SK-N-SH (cell line): ENCODE measurements around the gene ANGPTL4. TPM values are rescaled to one million over a fixed set of nuclear protein-coding genes. Genes with fewer than 3 reads are reported as not detected.

ENCODE experiments used
- CTCF ChIA-PET: fragments of 300-600, 350-600 bp; formaldehyde crosslinking; extraction: SDS; loops from one replicate; lab custom pipeline; 2021; lab: Yijun Ruan, JAX
- POLR2A ChIA-PET: fragments of 350-600 bp; sonication (Branson Sonifier 250); formaldehyde crosslinking; extraction: SDS; loops from one replicate; lab custom pipeline; 2020; ENCODE audit warnings: antibody characterized with exemption, inconsistent platforms; lab: Yijun Ruan, JAX
- DNase-seq: peaks from one replicate; pipeline ENCODE4 v3.0.0; 2012
- H2AFZ ChIP-seq: fragments of 200-600 bp; sonication (generic); 2 replicates; pipeline ENCODE4 v1.8.1; 2016; ENCODE audit warnings: antibody characterized with exemption, mild to moderate bottlenecking, low read depth
- H3F3A ChIP-seq: fragments of 200-600 bp; sonication (generic); replicated peaks from 2 replicates; pipeline ENCODE3; 2016; ENCODE audit warnings: antibody characterized with exemption, mild to moderate bottlenecking; ENCODE audit not compliant: insufficient read depth
- H3K27ac ChIP-seq, 2 experiments: fragments of 200-500 bp in 1 of 2; fragments of 200-600 bp in 1 of 2; sonication (Bioruptor generic) in 1 of 2; sonication (generic), shearing (Covaris generic) in 1 of 2; 2 replicates each; pipeline versions ENCODE4 v1.5.1 to v1.6.1; 2014 to 2016; ENCODE audit warnings: low read depth in 2 of 2, inconsistent platforms in 1 of 2, low read length in 1 of 2, mild to moderate bottlenecking in 1 of 2, mixed read lengths in 1 of 2
- H3K27me3 ChIP-seq: fragments of 200-600 bp; sonication (generic), shearing (Covaris generic); 2 replicates; pipeline ENCODE4 v1.6.1; 2016; ENCODE audit warnings: mixed run types; ENCODE audit not compliant: insufficient read depth
- H3K36me3 ChIP-seq, 2 experiments: fragments of 200-500 bp in 1 of 2; fragments of 200-600 bp in 1 of 2; sonication (Bioruptor generic) in 1 of 2; sonication (generic) in 1 of 2; replicated peaks in 1 of 2; 2 replicates each; pipeline versions ENCODE3 to v1.5.1; 2014 to 2016; ENCODE audit warnings: low read length in 1 of 2, mild to moderate bottlenecking in 1 of 2; ENCODE audit not compliant: insufficient read depth in 2 of 2, control insufficient read depth in 1 of 2
- H3K4me1 ChIP-seq, 2 experiments: fragments of 200-500 bp in 1 of 2; fragments of 200-600 bp in 1 of 2; sonication (Bioruptor generic) in 1 of 2; sonication (generic), shearing (Covaris generic) in 1 of 2; 2 replicates each; pipeline versions ENCODE4 v1.5.1 to v1.6.1; 2014 to 2016; ENCODE audit warnings: low read depth in 1 of 2, low read length in 1 of 2, mixed run types in 1 of 2; ENCODE audit not compliant: insufficient read depth in 2 of 2, control insufficient read depth in 1 of 2
- H3K4me2 ChIP-seq: fragments of 200-600 bp; sonication (generic), shearing (Covaris generic); 2 replicates; pipeline ENCODE4 v1.6.1; 2017; ENCODE audit warnings: mixed run types
- H3K4me3 ChIP-seq, 2 experiments: fragments of 200-500 bp in 1 of 2; fragments of 200-600 bp in 1 of 2; sonication (Bioruptor generic) in 1 of 2; sonication (generic), shearing (Covaris generic) in 1 of 2; 2 replicates each; pipeline versions ENCODE4 v1.5.1 to v1.8.1; 2014 to 2016; ENCODE audit warnings: low read depth in 2 of 2, inconsistent platforms in 1 of 2, low read length in 1 of 2, mild to moderate bottlenecking in 1 of 2, mixed read lengths in 1 of 2, moderate library complexity in 1 of 2
- H3K79me2 ChIP-seq: fragments of 200-600 bp; sonication (generic); 2 replicates; pipeline ENCODE4 v1.8.1; 2017; ENCODE audit warnings: mild to moderate bottlenecking; ENCODE audit not compliant: insufficient read depth
- H3K9ac ChIP-seq: fragments of 200-600 bp; sonication (generic); 2 replicates; pipeline ENCODE4 v1.6.1; 2017; ENCODE audit warnings: mixed run types
- H3K9me2 ChIP-seq: fragments of 200-600 bp; sonication (generic); 2 replicates; pipeline ENCODE4 v1.6.1; 2017; ENCODE audit warnings: mixed run types
- H3K9me3 ChIP-seq: fragments of 200-600 bp; sonication (generic); 2 replicates; pipeline ENCODE4 v1.6.1; 2017; ENCODE audit warnings: mixed run types, mild to moderate bottlenecking, moderate library complexity
- H4K20me1 ChIP-seq: fragments of 200-600 bp; sonication (generic); 2 replicates; pipeline ENCODE4 v1.6.1; 2017; ENCODE audit warnings: mild to moderate bottlenecking, mixed run types; ENCODE audit not compliant: insufficient read depth
- EZH2phosphoT487 ChIP-seq: fragments of 200-600 bp; sonication (generic); IDR thresholded peaks from 2 replicates; pipeline ENCODE4 v1.6.1; 2017; ENCODE audit warnings: low read depth, mixed run types, mild to moderate bottlenecking, antibody characterized with exemption, moderate library complexity, borderline replicate concordance
- FOXJ3 ChIP-seq: sonication (generic); formaldehyde crosslinking; IDR thresholded peaks from 2 replicates; pipeline ENCODE4 v1.5.1; 2020; ENCODE audit warnings: mild to moderate bottlenecking, missing genetic modification reagents
- JUND ChIP-seq: IDR thresholded peaks from 2 replicates; pipeline ENCODE4 v1.4.0; 2012
- MEF2A ChIP-seq: IDR thresholded peaks from 2 replicates; pipeline ENCODE4 v1.4.0; 2012; ENCODE audit warnings: low read depth, borderline replicate concordance
- NFIC ChIP-seq: IDR thresholded peaks from 2 replicates; pipeline ENCODE4 v1.4.0; 2012; ENCODE audit warnings: borderline replicate concordance
- WGBS: methylation state at CpG from one replicate; pipeline ENCODE4 v1.1.6; 2017; ENCODE audit warnings: low lambda C conversion rate; 5-methylcytosine and 5-hydroxymethylcytosine counted together
- polyA plus RNA-seq, 3 experiments: library from polyadenylated mRNA; depleted of rRNA; stranded (reverse); fragments of >200 nt; gene quantifications; 2 replicates each; pipeline ENCODE4 v1.2.3, GENCODE V29; 2012
- TF ChIP-seq, protein P1 (sequence below): fragments of 150-350 bp; IDR thresholded peaks from 2 replicates; pipeline ENCODE4 v1.6.1; 2016; ENCODE audit warnings: mild to moderate bottlenecking, low read depth, low read length
- TF ChIP-seq, protein P2 (sequence below): IDR thresholded peaks from 2 replicates; pipeline ENCODE4 v1.4.0; 2012; ENCODE audit warnings: low read depth, borderline replicate concordance
- TF ChIP-seq, protein P3 (sequence below): IDR thresholded peaks from 2 replicates; pipeline ENCODE4; 2012
- TF ChIP-seq, protein P4 (sequence below): fragments of 150-350 bp; IDR thresholded peaks from 2 replicates; pipeline ENCODE4 v1.6.1; 2017; ENCODE audit warnings: antibody characterized with exemption, low read length, low read depth, borderline replicate concordance
- TF ChIP-seq, protein P5 (sequence below): IDR thresholded peaks from 2 replicates; pipeline ENCODE4 v1.6.1; 2012; ENCODE audit warnings: mild to moderate bottlenecking, low read depth, low read length, moderate library complexity

The ANGPTL4 gene
- polyA plus RNA-seq, 1 of the 3 experiments (the other 2 are of a cell fraction) = 62.5 TPM

DNA sequence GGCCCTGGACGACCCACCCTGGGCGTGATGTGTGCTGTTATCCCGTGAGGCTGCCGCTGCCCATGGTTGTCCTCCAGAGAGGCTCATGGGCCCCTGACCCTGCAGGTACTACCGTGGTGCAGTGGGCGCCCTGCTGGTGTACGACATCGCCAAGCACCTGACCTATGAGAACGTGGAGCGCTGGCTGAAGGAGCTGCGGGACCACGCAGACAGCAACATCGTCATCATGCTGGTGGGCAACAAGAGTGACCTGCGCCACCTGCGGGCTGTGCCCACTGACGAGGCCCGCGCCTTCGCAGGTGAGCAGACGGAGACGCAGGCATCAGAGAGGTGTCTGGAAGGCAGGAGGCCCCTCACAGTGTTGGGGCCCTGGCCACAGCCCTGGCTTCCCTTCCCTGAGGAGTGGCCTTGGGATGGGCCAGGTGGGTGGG, 38.0 kb downstream of the ANGPTL4 start:
- Histone ChIP-seq H3K9me2 (no peaks in the 10 kb centered on the region), H3K4me1 (peaks cover 0 to 3% of the 10 kb centered on the region in 2 experiments; a peak in 2 of 4 replicates), H3K79me2 (peaks cover 28% of the 10 kb centered on the region), H3K4me3 (no peak overlapping the region), H4K20me1 (peaks cover 21% of the 10 kb centered on the region), H3K36me3 (peaks cover 0 to 22% of the 10 kb centered on the region in 2 experiments), H3K9ac (no peak overlapping the region), H3K27me3 (no peaks in the 10 kb centered on the region), H3F3A (peaks cover 4% of the 10 kb centered on the region), H2AFZ (no peak overlapping the region), H3K27ac (no peak overlapping the region), H3K9me3 (no peaks in the 10 kb centered on the region), H3K4me2 (no peak overlapping the region)
- CTCF ChIA-PET = interaction anchor here (0.6 to 1.0 kb wide), 2 partner anchors 41 to 48 kb away, joined by 3 to 4 read pairs; no protein-coding TSS in a partner anchor
- 97% methylated on average over 13 of the region's 21 CpGs for WGBS
- TF ChIP-seq, protein P1, sequence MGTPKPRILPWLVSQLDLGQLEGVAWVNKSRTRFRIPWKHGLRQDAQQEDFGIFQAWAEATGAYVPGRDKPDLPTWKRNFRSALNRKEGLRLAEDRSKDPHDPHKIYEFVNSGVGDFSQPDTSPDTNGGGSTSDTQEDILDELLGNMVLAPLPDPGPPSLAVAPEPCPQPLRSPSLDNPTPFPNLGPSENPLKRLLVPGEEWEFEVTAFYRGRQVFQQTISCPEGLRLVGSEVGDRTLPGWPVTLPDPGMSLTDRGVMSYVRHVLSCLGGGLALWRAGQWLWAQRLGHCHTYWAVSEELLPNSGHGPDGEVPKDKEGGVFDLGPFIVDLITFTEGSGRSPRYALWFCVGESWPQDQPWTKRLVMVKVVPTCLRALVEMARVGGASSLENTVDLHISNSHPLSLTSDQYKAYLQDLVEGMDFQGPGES = no peak
- TF ChIP-seq, protein P2, sequence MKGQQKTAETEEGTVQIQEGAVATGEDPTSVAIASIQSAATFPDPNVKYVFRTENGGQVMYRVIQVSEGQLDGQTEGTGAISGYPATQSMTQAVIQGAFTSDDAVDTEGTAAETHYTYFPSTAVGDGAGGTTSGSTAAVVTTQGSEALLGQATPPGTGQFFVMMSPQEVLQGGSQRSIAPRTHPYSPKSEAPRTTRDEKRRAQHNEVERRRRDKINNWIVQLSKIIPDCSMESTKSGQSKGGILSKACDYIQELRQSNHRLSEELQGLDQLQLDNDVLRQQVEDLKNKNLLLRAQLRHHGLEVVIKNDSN = no peak
- TF ChIP-seq FOXJ3 (CRISPR knock-in tag) = no peak
- TF ChIP-seq MEF2A = no peak
- TF ChIP-seq EZH2phosphoT487 = no peak
- TF ChIP-seq, protein P3, sequence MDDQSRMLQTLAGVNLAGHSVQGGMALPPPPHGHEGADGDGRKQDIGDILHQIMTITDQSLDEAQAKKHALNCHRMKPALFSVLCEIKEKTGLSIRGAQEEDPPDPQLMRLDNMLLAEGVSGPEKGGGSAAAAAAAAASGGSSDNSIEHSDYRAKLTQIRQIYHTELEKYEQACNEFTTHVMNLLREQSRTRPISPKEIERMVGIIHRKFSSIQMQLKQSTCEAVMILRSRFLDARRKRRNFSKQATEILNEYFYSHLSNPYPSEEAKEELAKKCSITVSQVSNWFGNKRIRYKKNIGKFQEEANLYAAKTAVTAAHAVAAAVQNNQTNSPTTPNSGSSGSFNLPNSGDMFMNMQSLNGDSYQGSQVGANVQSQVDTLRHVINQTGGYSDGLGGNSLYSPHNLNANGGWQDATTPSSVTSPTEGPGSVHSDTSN = no peak
- TF ChIP-seq, protein P4, sequence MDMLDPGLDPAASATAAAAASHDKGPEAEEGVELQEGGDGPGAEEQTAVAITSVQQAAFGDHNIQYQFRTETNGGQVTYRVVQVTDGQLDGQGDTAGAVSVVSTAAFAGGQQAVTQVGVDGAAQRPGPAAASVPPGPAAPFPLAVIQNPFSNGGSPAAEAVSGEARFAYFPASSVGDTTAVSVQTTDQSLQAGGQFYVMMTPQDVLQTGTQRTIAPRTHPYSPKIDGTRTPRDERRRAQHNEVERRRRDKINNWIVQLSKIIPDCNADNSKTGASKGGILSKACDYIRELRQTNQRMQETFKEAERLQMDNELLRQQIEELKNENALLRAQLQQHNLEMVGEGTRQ = no peak
- no peak for TF ChIP-seq JUND
- TF ChIP-seq NFIC = no peak
- TF ChIP-seq, protein P5, sequence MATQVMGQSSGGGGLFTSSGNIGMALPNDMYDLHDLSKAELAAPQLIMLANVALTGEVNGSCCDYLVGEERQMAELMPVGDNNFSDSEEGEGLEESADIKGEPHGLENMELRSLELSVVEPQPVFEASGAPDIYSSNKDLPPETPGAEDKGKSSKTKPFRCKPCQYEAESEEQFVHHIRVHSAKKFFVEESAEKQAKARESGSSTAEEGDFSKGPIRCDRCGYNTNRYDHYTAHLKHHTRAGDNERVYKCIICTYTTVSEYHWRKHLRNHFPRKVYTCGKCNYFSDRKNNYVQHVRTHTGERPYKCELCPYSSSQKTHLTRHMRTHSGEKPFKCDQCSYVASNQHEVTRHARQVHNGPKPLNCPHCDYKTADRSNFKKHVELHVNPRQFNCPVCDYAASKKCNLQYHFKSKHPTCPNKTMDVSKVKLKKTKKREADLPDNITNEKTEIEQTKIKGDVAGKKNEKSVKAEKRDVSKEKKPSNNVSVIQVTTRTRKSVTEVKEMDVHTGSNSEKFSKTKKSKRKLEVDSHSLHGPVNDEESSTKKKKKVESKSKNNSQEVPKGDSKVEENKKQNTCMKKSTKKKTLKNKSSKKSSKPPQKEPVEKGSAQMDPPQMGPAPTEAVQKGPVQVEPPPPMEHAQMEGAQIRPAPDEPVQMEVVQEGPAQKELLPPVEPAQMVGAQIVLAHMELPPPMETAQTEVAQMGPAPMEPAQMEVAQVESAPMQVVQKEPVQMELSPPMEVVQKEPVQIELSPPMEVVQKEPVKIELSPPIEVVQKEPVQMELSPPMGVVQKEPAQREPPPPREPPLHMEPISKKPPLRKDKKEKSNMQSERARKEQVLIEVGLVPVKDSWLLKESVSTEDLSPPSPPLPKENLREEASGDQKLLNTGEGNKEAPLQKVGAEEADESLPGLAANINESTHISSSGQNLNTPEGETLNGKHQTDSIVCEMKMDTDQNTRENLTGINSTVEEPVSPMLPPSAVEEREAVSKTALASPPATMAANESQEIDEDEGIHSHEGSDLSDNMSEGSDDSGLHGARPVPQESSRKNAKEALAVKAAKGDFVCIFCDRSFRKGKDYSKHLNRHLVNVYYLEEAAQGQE = no peak
- POLR2A ChIA-PET = no interaction called here
- DNase-seq = no peak
